ENCODE measurements around the gene CRAT.

- TF ChIP-seq CTCF (conservative IDR thresholded peaks at IDR 0.05; ENCODE audit: low read depth, low read length), result peak; percentile 88
- no peak for TF ChIP-seq EZH2 (IDR thresholded peaks at IDR 0.05; ENCODE audit: low read length, unreplicated experiment)
- no peak for TF ChIP-seq EZH2phosphoT487 (IDR thresholded peaks at IDR 0.05; ENCODE audit: borderline replicate concordance, low read length)
These were observed 20.9 kb upstream of the CRAT start for GRCh38 chr9:129131300-129132145.
